Caki2 (cell line): ENCODE results near the gene NRCAM. TPM values are rescaled to one million over a fixed set of nuclear protein-coding genes. Genes with fewer than 3 reads are reported as not detected.

Experiments used
- DNase-seq: peaks from one replicate; pipeline ENCODE4 v3.0.0-alpha.2; 2015; ENCODE audit warnings: low read depth
- in situ Hi-C: cut with HindIII; loops from 2 replicates; pipeline ENCODE4 v1.10.0; 2016; ENCODE audit warnings: low sequenced_read_pairs, low pct_unique_long_range_greater_than_20kb, mixed read lengths
- total RNA-seq: library from RNA; depleted of rRNA; stranded (reverse); fragments of >200 nt; shearing (Covaris generic); gene quantifications from 2 replicates; pipeline ENCODE4 v1.2.3, GENCODE V29; 2014; ENCODE audit warnings: low replicate concordance

Gene NRCAM
- total RNA-seq, 1 experiment from 2014 or later: 41.9 TPM

DNA sequence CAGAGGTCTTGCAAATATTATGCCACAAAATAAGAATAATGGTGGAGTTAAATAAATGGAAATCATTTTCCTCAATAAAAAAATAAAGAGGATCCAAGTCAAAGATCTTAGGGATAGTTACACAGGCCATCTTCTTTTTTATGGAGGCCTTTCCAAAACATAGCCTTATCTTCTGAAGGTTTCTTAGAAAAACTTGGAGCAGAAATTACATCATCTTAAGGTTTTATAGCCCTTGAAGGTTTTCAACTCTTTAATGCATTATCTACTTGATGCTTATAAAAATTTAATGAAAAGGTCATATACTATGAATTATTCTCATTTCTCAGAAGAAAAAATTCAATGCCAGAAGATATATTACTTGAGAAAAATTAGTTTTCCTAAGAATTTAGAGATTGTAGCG lies 231.8 kb downstream of the NRCAM start:
- DNase-seq: no peak
- in situ Hi-C loops: no loop called here

GRCh38 chr7:108222236-108222892 lies 233.9 kb downstream of the NRCAM start:
- DNase-seq: no peak
- in situ Hi-C loops: no loop called here

GRCh38 chr7:108211382-108212201 lies 244.6 kb downstream of the NRCAM start:
- DNase-seq: peak; percentile 87
- in situ Hi-C loops: no loop called here

GRCh38 chr7:108210796-108211195 lies 245.4 kb downstream of the NRCAM start:
- in situ Hi-C loops: no loop called here
- no peak for DNase-seq

DNA sequence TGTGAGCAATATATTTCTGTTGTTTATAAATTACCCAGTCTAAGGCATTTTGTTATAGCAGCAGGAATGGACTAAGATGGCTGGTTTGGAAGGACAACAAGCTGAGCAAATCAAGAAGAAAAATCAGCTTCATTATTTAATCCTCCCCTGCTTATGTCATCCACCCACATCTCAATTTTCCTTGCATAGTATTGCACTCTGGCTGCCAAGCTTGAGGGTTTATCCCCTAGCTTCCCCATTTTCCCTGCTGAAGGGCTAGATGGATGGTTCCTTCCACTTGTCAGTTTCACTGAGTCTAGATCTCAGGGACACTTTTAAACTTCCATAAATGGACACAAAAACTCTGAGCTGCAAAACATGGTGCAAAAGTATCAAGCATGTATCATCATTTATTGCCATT lies 250.9 kb downstream of the NRCAM start:
- in situ Hi-C loops: no loop called here
- no peak for DNase-seq

GRCh38 chr7:108204281-108204796 lies 251.9 kb downstream of the NRCAM start:
- DNase-seq: no peak
- in situ Hi-C loops: no loop called here

- DNase-seq: no peak
- in situ Hi-C loops: no loop called here
Observed at GRCh38 chr7:108203537-108203936, 252.7 kb downstream of the NRCAM start.

DNA sequence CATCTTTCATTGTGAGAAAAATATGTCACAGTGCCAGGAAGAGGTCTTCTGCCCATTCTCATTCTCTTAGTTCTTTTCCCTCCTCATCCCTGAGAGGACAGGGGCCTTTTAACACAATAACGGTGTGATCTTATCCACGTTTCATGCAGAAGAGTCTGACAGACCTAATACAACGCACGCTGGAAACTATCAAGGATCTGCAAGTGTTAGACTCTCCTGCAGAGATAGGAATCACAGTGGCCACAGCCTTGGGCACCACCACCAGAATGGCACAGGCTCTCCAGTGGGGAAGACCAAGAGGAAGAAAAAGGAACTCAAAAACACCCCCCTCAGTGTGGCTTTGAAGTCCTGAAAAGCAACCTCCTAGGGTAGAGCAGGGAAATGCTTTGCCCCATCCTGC lies 253.5 kb downstream of the NRCAM start:
- in situ Hi-C loops: no loop called here
- no peak for DNase-seq

DNA sequence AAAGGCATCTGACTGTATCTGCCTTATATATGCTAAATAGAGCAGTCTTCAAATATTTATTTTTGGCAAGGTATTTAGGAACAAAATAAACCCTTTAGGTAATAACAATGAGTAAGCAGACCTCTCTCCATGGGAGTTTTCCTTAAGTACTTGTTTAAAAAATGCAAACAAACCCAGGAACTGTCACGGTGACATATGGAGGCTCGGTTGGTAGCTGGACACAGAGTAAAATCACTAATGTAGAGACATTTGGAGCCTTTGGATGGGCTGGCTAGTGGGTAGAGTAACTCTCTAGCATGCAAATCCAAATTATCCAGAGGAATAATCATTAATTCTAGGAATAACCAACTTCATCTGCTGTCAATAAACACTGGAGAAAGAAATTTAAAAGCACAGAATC lies 254.5 kb downstream of the NRCAM start:
- in situ Hi-C loops: no loop called here
- no peak for DNase-seq

GRCh38 chr7:108200326-108200725 lies 255.9 kb downstream of the NRCAM start:
- in situ Hi-C loops: no loop called here
- no peak for DNase-seq

- in situ Hi-C loops: no loop called here
- DNase-seq: no peak
Observed at GRCh38 chr7:108197371-108198091, 258.7 kb downstream of the NRCAM start.

- DNase-seq: peak; percentile 71
- in situ Hi-C loops: no loop called here
Observed at GRCh38 chr7:108196004-108196403, 260.2 kb downstream of the NRCAM start.

DNA sequence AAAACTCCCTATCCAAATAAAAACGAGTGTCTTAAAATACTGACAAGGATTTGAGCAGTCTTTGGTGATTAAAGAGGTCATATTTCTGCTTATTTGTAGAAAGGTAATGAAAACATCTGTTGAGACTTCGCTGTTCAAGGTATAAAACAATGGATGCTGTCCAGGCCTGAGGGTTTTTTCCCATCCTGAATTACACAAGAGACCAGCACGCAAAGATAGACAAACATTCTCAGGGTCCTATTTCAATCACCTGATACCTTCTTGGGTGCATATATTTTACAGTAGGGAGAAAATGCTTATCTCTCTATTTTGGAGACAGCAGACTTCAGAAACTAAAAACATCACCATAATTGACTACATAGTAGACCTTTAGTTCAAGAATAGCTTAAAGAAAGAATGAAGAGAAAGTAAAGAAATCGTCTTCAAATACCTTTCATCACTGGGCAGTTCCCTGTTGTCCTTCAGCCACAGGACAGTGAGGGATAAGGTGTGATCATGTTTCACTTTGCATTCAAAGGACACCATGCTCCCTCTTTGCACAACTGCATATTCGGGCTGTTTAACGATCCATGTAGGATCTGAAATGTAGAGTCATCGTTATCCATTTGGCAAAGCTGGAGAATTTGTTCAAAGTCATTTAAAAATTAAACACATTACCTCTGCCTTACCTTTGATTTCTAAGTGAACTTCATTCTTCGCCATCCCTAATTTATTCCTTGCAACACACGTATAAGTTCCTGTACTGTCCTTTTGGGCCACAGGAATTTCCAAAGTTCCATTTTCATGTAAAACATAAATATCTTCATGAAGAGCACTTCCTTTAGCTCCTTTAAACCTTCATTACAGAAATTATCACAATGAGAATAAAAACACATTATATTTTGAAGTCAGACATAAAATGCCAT lies 262.4 kb downstream of the NRCAM start:
- in situ Hi-C loops: no loop called here
- peak; percentile 92 for DNase-seq

GRCh38 chr7:108190891-108191290 lies 265.3 kb downstream of the NRCAM start:
- no peak for DNase-seq
- in situ Hi-C loops: no loop called here

DNA sequence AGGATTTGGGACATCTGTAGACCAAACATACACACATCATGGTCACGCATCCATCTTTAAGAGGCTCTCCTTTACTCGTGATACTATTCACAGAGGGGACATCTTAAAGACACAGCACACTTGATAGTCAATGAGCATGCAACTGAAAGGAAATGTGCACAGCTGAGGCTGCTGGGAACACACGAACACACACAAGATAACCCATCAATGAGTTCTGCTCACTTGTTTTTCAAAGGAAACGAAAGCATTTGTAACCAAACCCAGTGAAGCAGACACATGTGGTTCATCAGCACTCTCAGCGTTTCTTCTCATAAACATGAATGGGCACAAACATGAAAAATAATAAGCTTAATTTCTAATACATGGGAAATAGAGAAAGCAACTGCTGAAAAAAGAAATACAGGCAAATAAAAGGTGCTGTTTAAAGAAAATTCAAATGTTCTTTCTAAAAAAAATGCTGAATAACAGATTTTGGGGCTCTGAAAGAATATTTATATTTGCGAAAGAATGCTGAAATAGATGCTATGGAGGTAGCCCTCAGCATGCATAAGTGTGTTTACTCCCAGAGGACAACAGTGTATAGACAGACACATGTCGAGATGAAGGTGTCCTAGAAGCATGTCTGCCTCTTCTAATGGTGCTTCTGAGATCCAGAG lies 266.4 kb downstream of the NRCAM start:
- in situ Hi-C loops: no loop called here
- DNase-seq: no peak

- no peak for DNase-seq
- in situ Hi-C loops: no loop called here
Observed at GRCh38 chr7:108188724-108189123, 267.5 kb downstream of the NRCAM start.

- in situ Hi-C loops: no loop called here
Observed at GRCh38 chr7:108181073-108181985, 274.9 kb downstream of the NRCAM start.

More at GRCh38 chr7:108181073-108181985, 274.9 kb downstream of the NRCAM start:
- peak; percentile 56 for DNase-seq
